Measurements from ENCODE around the gene ASIC5.
"Not testable (repeated sequence)": the region's sequence is repeated elsewhere in the genome, so short reads cannot be mapped to it uniquely, and the experiment has no call there.

ASIC5 gene

GRCh38 chr4:155866177-155866576 is at the start of gene ASIC5:
Gene ASIC5 (minus strand): TSS chr4:155866277. CDS start chr4:155866226, 51 bp downstream.
- DNase-seq = no peak

GRCh38 chr4:155914782-155915181 is 48.7 kb upstream of the ASIC5 start:
- no peak for DNase-seq

GRCh38 chr4:155911905-155912304 is 45.8 kb upstream of the ASIC5 start:
- no peak for DNase-seq

- DNase-seq = no peak
Measured at GRCh38 chr4:155909615-155910226, 43.6 kb upstream of the ASIC5 start.

GRCh38 chr4:155908187-155909139 is 42.4 kb upstream of the ASIC5 start:
- DNase-seq = no peak

- no peak for DNase-seq
Measured at GRCh38 chr4:155907556-155907955, 41.5 kb upstream of the ASIC5 start.

- DNase-seq = no peak
Measured at GRCh38 chr4:155906554-155907247, 40.6 kb upstream of the ASIC5 start.

GRCh38 chr4:155904331-155904730 is 38.3 kb upstream of the ASIC5 start:
- no peak for DNase-seq

GRCh38 chr4:155903453-155903852 is 37.4 kb upstream of the ASIC5 start, which contains the start of gene TDO2:
Gene TDO2 (plus strand): TSS chr4:155903696. CDS start chr4:155903759, 63 bp downstream.
- DNase-seq = no peak

GRCh38 chr4:155901013-155901412 is 34.9 kb upstream of the ASIC5 start:
- DNase-seq = no peak

GRCh38 chr4:155900381-155900780 is 34.3 kb upstream of the ASIC5 start:
- no peak for DNase-seq

- no peak for DNase-seq
Measured at GRCh38 chr4:155899891-155900290, 33.8 kb upstream of the ASIC5 start.

GRCh38 chr4:155898371-155898770 is 32.3 kb upstream of the ASIC5 start:
- DNase-seq = not testable (repeated sequence)

- no peak for DNase-seq
Measured at GRCh38 chr4:155891058-155891457, 25.0 kb upstream of the ASIC5 start.

GRCh38 chr4:155889946-155890345 is 23.9 kb upstream of the ASIC5 start:
- DNase-seq = no peak

GRCh38 chr4:155889031-155889793 is 23.1 kb upstream of the ASIC5 start:
- no peak for DNase-seq

- DNase-seq = no peak
Measured at GRCh38 chr4:155887847-155888570, 21.9 kb upstream of the ASIC5 start.

GRCh38 chr4:155887045-155887444 is 21.0 kb upstream of the ASIC5 start:
- no peak for DNase-seq

GRCh38 chr4:155885666-155886065 is 19.6 kb upstream of the ASIC5 start:
- DNase-seq = no peak

- no peak for DNase-seq
Measured at GRCh38 chr4:155883895-155884294, 17.8 kb upstream of the ASIC5 start.

- DNase-seq = no peak
Measured at GRCh38 chr4:155881555-155881954, 15.5 kb upstream of the ASIC5 start.

- no peak for DNase-seq
Measured at GRCh38 chr4:155879767-155880166, 13.7 kb upstream of the ASIC5 start.
